Liver (tissue), 9 donors: ENCODE measurements around the gene CDK10. TPM values are rescaled to one million over a fixed set of nuclear protein-coding genes. Genes with fewer than 3 reads are reported as not detected.

Source experiments
- DNase-seq: peaks from one replicate; pipeline ENCODE4 v3.0.0-alpha.2; 2017; ENCODE audit warnings: low spot score
- H3K27ac ChIP-seq, 2 donors: one replicate each; pipeline ENCODE4 v1.7.0; 2013; ENCODE audit warnings: inconsistent platforms in 2 of 2, low read length in 2 of 2, control low read depth in 1 of 2, low read depth in 1 of 2, mild to moderate bottlenecking in 1 of 2
- H3K27me3 ChIP-seq, 4 donors: one replicate each; pipeline versions ENCODE4 v1.6.1 to v1.7.0; 2013; ENCODE audit warnings: low read length in 3 of 4, inconsistent platforms in 1 of 4, mild to moderate bottlenecking in 1 of 4, moderate library complexity in 1 of 4; ENCODE audit not compliant: control insufficient read depth in 4 of 4, insufficient read depth in 4 of 4
- H3K36me3 ChIP-seq, 4 donors: one replicate each; pipeline versions ENCODE4 v1.6.1 to v1.7.0; 2013; ENCODE audit warnings: low read length in 3 of 4, mild to moderate bottlenecking in 3 of 4, low read depth in 1 of 4, moderate library complexity in 1 of 4; ENCODE audit not compliant: control insufficient read depth in 4 of 4, insufficient read depth in 3 of 4
- H3K4me1 ChIP-seq, 4 donors: one replicate each; pipeline versions ENCODE4 v1.6.1 to v1.7.0; 2013; ENCODE audit warnings: low read length in 3 of 4, mild to moderate bottlenecking in 3 of 4, moderate library complexity in 1 of 4; ENCODE audit not compliant: control insufficient read depth in 4 of 4, insufficient read depth in 4 of 4
- H3K4me3 ChIP-seq, 3 donors: one replicate each; pipeline versions ENCODE4 v1.6.1 to v1.7.0; 2013; ENCODE audit warnings: low read length in 3 of 3, control low read depth in 1 of 3, low read depth in 1 of 3, mild to moderate bottlenecking in 1 of 3
- H3K9ac ChIP-seq, 2 donors: one replicate each; pipeline ENCODE4 v1.7.0; 2013; ENCODE audit warnings: low read length in 2 of 2, mild to moderate bottlenecking in 2 of 2, moderate library complexity in 2 of 2, control low read depth in 1 of 2, low read depth in 1 of 2
- H3K9me3 ChIP-seq, 4 donors: one replicate each; pipeline versions ENCODE4 v1.6.1 to v1.7.0; 2013; ENCODE audit warnings: low read length in 3 of 4; ENCODE audit not compliant: control insufficient read depth in 4 of 4
- EGR1 ChIP-seq, 2 donors: IDR thresholded peaks; 2 replicates each; pipeline ENCODE4 v1.6.1; 2016 to 2018; ENCODE audit warnings: antibody characterized with exemption in 2 of 2, low read depth in 2 of 2
- FOXA2 ChIP-seq: IDR thresholded peaks from 2 replicates; pipeline ENCODE4 v1.6.1; 2016; ENCODE audit warnings: antibody characterized with exemption
- HNF4A ChIP-seq, 2 donors: conservative IDR thresholded peaks; 2 replicates each; pipeline ENCODE4 v1.6.1; 2016; ENCODE audit warnings: antibody characterized with exemption in 2 of 2, mild to moderate bottlenecking in 2 of 2
- HNF4G ChIP-seq: IDR thresholded peaks from 2 replicates; pipeline ENCODE4 v1.6.1; 2016; ENCODE audit warnings: antibody characterized with exemption
- JUND ChIP-seq, 2 donors: IDR thresholded peaks; 2 replicates each; pipeline ENCODE4 v1.6.1; 2016; ENCODE audit warnings: antibody characterized with exemption in 2 of 2
- NR2F2 ChIP-seq: IDR thresholded peaks from 2 replicates; pipeline ENCODE4 v1.6.1; 2016; ENCODE audit warnings: antibody characterized with exemption
- RAD21 ChIP-seq, 2 donors: IDR thresholded peaks; 2 replicates each; pipeline ENCODE4 v1.6.1; 2016; ENCODE audit warnings: antibody characterized with exemption in 2 of 2, mild to moderate bottlenecking in 2 of 2
- RXRA ChIP-seq, 2 donors: IDR thresholded peaks; 2 replicates each; pipeline ENCODE4 v1.6.1; 2017 to 2018; ENCODE audit warnings: antibody characterized with exemption in 2 of 2, mild to moderate bottlenecking in 1 of 2
- SP1 ChIP-seq: IDR thresholded peaks from 2 replicates; pipeline ENCODE4 v1.6.1; 2018; ENCODE audit warnings: antibody characterized with exemption, mild to moderate bottlenecking
- TAF1 ChIP-seq: conservative IDR thresholded peaks from 2 replicates; pipeline ENCODE4 v1.6.1; 2016; ENCODE audit warnings: antibody characterized with exemption, mild to moderate bottlenecking
- YY1 ChIP-seq: IDR thresholded peaks from 2 replicates; pipeline ENCODE4 v1.6.1; 2016; ENCODE audit warnings: antibody characterized with exemption, mild to moderate bottlenecking
- WGBS: extraction: QIAGEN DNeasy Blood & Tissue Kit; methylation state at CpG from one replicate; pipeline ENCODE4 v1.1.7; 2013; 5-methylcytosine and 5-hydroxymethylcytosine counted together
- polyA plus RNA-seq, 2 donors: library from polyadenylated mRNA; stranded (reverse) in 1 of 2; unstranded in 1 of 2; fragments of 200-250 nt in 1 of 2; fragments of >200 nt in 1 of 2; fragmentation: Nextera tagmentation in 1 of 2; extraction: Ambion mirVana in 1 of 2; gene quantifications; one replicate each; pipeline versions ENCODE4 v1.2.1 to v1.2.3, GENCODE V29; 2013 to 2015
- total RNA-seq, 2 donors: library from RNA; depleted of rRNA; stranded (reverse); fragments of >200 nt; gene quantifications; one replicate each; pipeline ENCODE4 v1.2.3, GENCODE V29; 2014
- TF ChIP-seq, protein P1 (sequence below): IDR thresholded peaks from 2 replicates; pipeline ENCODE4 v1.6.1; 2016; ENCODE audit warnings: antibody characterized with exemption
- TF ChIP-seq, protein P2 (sequence below): IDR thresholded peaks from 2 replicates; pipeline ENCODE4 v1.6.1; 2016; ENCODE audit warnings: antibody characterized with exemption, mild to moderate bottlenecking
- TF ChIP-seq, protein P3 (sequence below): IDR thresholded peaks from 2 replicates; pipeline ENCODE4 v1.6.1; 2016; ENCODE audit warnings: antibody characterized with exemption
- TF ChIP-seq, protein P4 (sequence below): fragments of 150-350 bp; IDR thresholded peaks from 2 replicates; pipeline ENCODE4 v1.5.1; 2017; ENCODE audit warnings: improper control_type of control experiment, low read depth, low read length; ENCODE audit not compliant: missing input control
- donor health status: healthy.
- donor health status: healthy.
- donor health status: healthy.
- donor health status: healthy.
- donor health status: healthy.

Gene CDK10
- total and polyA plus RNA-seq, 4 donors = 25.1 to 81.2 (median 56.0) TPM

DNA sequence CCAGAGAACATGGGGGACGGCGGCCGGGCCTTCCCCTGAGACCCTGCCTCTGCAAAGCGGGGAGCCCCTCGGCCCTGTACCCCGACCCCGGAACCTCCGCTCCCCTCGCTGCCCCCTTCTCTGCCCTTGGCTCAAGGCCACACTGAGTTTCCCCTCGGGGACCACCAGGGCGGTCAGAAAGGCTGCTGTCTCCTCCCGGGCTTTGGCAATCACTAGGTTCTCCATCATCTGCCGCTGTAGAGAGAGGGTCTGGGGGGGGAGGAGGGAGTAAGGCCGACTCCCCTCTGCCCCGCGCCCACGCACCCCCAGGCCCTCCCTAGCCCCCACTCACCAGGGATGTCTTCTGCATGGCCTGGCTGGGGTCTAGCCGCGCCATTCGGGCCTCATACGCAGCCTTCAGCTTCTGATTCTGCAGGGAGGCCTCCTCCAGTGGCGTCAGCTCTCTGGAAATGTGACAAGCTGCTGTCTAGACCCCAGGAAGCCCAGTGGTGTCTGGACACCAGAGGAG, 25.8 kb downstream of the CDK10 start:
- peak overlapping the region in 1 of 3 donors; percentile 47 for H3K4me3 ChIP-seq
- H3K27ac ChIP-seq = no peak overlapping the region
- 28% methylated on average over 22 of the region's 22 CpGs for WGBS
- peaks cover 0 to 6% (median 1%) of the 10 kb centered on the region in 4 donors for H3K36me3 ChIP-seq
- H3K9me3 ChIP-seq = no peaks in the 10 kb centered on the region
- H3K9ac ChIP-seq = no peak overlapping the region
- no peaks in the 10 kb centered on the region for H3K27me3 ChIP-seq
- no peak for DNase-seq
- H3K4me1 ChIP-seq = peaks cover 0 to 7% (median 6%) of the 10 kb centered on the region in 4 donors
- TF ChIP-seq HNF4G = no peak
- TF ChIP-seq, protein P1, sequence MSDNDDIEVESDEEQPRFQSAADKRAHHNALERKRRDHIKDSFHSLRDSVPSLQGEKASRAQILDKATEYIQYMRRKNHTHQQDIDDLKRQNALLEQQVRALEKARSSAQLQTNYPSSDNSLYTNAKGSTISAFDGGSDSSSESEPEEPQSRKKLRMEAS = no peak
- TF ChIP-seq EGR1 (IDR thresholded peaks at IDR 0.05; ENCODE audit: low read depth in 2 of 2) = no peak
- TF ChIP-seq SP1 = no peak
- TF ChIP-seq, protein P2, sequence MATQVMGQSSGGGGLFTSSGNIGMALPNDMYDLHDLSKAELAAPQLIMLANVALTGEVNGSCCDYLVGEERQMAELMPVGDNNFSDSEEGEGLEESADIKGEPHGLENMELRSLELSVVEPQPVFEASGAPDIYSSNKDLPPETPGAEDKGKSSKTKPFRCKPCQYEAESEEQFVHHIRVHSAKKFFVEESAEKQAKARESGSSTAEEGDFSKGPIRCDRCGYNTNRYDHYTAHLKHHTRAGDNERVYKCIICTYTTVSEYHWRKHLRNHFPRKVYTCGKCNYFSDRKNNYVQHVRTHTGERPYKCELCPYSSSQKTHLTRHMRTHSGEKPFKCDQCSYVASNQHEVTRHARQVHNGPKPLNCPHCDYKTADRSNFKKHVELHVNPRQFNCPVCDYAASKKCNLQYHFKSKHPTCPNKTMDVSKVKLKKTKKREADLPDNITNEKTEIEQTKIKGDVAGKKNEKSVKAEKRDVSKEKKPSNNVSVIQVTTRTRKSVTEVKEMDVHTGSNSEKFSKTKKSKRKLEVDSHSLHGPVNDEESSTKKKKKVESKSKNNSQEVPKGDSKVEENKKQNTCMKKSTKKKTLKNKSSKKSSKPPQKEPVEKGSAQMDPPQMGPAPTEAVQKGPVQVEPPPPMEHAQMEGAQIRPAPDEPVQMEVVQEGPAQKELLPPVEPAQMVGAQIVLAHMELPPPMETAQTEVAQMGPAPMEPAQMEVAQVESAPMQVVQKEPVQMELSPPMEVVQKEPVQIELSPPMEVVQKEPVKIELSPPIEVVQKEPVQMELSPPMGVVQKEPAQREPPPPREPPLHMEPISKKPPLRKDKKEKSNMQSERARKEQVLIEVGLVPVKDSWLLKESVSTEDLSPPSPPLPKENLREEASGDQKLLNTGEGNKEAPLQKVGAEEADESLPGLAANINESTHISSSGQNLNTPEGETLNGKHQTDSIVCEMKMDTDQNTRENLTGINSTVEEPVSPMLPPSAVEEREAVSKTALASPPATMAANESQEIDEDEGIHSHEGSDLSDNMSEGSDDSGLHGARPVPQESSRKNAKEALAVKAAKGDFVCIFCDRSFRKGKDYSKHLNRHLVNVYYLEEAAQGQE = no peak
- TF ChIP-seq NR2F2 = no peak
- TF ChIP-seq TAF1 = no peak
- TF ChIP-seq FOXA2 = no peak
- TF ChIP-seq, protein P3, sequence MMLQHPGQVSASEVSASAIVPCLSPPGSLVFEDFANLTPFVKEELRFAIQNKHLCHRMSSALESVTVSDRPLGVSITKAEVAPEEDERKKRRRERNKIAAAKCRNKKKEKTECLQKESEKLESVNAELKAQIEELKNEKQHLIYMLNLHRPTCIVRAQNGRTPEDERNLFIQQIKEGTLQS = no peak
- no peak for TF ChIP-seq HNF4A (conservative IDR thresholded peaks at IDR 0.05)
- TF ChIP-seq JUND (IDR thresholded peaks at IDR 0.05) = no peak
- TF ChIP-seq, protein P4, sequence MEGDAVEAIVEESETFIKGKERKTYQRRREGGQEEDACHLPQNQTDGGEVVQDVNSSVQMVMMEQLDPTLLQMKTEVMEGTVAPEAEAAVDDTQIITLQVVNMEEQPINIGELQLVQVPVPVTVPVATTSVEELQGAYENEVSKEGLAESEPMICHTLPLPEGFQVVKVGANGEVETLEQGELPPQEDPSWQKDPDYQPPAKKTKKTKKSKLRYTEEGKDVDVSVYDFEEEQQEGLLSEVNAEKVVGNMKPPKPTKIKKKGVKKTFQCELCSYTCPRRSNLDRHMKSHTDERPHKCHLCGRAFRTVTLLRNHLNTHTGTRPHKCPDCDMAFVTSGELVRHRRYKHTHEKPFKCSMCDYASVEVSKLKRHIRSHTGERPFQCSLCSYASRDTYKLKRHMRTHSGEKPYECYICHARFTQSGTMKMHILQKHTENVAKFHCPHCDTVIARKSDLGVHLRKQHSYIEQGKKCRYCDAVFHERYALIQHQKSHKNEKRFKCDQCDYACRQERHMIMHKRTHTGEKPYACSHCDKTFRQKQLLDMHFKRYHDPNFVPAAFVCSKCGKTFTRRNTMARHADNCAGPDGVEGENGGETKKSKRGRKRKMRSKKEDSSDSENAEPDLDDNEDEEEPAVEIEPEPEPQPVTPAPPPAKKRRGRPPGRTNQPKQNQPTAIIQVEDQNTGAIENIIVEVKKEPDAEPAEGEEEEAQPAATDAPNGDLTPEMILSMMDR = no peak
- no peak for TF ChIP-seq RXRA (IDR thresholded peaks at IDR 0.05)

DNA sequence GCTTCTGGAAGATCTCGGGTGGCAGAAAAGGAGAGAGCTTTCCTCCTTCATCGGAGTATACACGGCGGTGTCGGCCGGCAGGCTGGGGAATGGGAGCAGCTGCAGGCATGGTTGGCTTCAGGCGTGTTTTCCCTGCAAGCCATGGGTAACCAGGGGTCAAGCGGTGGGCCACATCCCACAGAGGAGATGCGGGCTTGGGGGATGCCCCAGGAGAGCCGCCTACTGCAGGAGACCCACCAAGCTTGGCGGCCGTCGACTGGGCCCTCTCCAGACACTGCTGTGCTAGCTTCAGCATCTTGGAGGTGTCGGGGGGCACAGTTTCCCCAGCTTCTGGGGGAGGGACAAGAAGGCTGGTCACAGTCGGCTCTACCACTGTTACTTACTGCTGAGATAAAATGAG, 30.0 kb downstream of the CDK10 start:
- no peak overlapping the region for H3K4me3 ChIP-seq
- DNase-seq = no peak
- 95% methylated on average over 15 of the region's 15 CpGs for WGBS
- no peak overlapping the region for H3K27ac ChIP-seq
- peaks cover 7 to 16% (median 10%) of the 10 kb centered on the region in 4 donors for H3K4me1 ChIP-seq
- no peaks in the 10 kb centered on the region for H3K9me3 ChIP-seq
- H3K9ac ChIP-seq = no peak overlapping the region
- TF ChIP-seq, protein P2 = no peak
- TF ChIP-seq SP1 (no peak), YY1 (no peak), RAD21 (IDR thresholded peaks at IDR 0.05) (no peak)
- H3K36me3 ChIP-seq = no peaks in the 10 kb centered on the region
- H3K27me3 ChIP-seq = no peaks in the 10 kb centered on the region
